Measurements from ENCODE around the gene POLN.

Gene POLN

DNA sequence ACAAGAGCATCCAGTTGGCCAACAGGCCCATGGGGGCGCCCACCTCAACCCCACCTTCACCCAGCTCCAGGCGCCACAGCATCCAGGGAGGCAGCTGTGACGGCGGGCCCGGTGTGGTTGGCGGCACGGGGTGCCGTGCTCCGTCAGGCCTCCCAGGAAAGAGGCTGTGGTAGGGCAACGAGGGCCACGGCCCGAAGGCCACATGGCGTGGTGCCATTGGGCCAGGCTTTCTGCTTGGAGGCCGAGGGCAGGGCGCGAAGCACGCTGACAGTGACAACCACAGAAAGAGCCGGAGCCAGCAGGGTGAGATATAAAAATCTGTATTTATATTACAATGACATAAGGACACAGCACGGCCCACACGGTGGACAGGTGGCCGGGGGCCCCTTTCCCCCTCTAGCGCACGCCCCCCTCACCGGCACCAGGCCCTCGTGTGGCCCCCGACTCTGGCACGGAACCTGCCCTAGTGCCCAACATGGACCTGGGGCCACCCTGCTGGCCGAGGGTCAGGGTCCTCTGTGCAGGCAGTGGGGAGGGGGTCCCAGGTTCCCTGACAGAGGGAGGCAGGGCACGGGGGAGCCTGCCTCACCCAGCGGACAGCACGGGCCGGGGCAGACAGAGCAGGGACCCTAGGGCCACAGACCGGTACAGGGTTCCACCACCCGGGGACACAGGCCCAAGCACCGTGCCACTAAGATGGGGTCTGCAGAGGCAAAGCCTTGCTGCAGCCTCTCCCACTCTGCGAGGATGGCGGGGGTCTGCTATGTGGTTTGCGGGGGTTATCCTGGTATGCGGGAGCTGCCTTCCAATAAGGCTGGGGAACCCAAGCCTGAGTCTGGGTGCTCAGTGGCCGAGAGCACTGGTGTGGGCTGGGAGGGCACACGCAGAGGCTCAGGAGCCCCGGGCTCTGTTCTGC is 5.5 kb upstream of the POLN start:
- DNase-seq (ENCODE audit: low spot score), result peak; percentile 10
- TF ChIP-seq, protein P1, sequence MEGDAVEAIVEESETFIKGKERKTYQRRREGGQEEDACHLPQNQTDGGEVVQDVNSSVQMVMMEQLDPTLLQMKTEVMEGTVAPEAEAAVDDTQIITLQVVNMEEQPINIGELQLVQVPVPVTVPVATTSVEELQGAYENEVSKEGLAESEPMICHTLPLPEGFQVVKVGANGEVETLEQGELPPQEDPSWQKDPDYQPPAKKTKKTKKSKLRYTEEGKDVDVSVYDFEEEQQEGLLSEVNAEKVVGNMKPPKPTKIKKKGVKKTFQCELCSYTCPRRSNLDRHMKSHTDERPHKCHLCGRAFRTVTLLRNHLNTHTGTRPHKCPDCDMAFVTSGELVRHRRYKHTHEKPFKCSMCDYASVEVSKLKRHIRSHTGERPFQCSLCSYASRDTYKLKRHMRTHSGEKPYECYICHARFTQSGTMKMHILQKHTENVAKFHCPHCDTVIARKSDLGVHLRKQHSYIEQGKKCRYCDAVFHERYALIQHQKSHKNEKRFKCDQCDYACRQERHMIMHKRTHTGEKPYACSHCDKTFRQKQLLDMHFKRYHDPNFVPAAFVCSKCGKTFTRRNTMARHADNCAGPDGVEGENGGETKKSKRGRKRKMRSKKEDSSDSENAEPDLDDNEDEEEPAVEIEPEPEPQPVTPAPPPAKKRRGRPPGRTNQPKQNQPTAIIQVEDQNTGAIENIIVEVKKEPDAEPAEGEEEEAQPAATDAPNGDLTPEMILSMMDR (IDR thresholded peaks at IDR 0.05; ENCODE audit: extremely low read depth, missing control alignments), result no peak

DNA sequence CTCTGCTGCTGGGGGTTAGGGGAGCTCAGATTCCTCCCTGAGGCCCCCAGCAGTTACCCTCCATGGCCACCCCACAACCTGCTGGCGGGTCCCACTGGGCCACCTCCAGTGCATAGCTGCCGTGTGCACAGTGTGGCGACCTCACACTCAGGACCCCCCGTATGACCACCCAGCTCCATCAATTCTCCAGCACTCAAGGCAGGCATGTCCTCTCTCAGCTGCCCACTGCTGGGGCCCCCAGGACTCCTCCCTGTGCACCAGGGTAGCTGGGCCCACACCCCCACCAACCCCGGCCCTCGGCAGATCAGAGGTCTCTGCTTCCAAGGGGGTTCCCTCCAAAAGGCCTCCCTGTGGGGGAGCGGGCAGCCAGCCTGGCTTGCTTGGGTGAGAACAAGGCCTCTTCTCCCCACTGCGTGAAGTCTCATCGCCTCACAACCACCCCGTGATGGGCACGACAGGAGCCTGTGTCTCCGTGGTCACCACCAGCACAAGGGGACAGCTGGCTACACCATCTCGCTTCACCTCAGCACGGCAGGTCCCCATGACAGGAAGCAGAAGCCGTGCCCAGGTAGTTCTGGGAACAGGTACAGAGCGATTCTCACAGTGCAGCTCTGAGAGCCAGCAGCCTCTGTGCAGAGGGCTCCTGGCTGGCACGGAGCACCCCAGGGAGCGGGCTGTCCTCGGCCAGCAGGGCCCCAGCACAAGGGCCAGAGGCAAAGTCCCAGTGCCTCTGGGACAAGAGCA is 4.6 kb upstream of the POLN start:
- peak; percentile 9 for DNase-seq (ENCODE audit: low spot score)
- TF ChIP-seq, protein P1 (IDR thresholded peaks at IDR 0.05; ENCODE audit: extremely low read depth, missing control alignments), result no peak

DNA sequence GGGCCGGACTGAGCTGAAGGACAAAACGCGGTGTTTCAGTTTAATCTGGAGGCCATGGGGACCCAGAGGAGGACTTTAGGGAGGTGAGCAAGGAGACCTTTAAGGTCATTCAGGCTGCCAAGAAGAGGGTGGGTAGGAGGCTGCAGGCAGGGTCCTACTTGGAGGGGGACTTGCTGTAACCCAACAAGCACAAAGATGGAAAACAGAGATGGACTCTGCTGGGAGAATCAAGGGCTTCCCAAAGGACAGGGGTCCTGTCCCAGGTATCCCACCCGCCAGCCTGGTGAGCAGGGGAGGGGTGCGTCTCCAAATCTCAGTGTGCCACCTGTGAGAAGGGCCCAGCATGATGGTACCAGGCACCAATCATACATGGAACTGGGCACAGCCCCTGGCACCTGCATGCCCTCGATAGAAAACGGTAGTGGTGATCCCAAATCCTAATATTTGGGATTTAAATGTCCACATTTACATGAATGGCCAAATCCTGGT is 3.9 kb upstream of the POLN start:
- TF ChIP-seq, protein P1 (IDR thresholded peaks at IDR 0.05; ENCODE audit: extremely low read depth, missing control alignments), result no peak
- peak; percentile 10 for DNase-seq (ENCODE audit: low spot score)

DNA sequence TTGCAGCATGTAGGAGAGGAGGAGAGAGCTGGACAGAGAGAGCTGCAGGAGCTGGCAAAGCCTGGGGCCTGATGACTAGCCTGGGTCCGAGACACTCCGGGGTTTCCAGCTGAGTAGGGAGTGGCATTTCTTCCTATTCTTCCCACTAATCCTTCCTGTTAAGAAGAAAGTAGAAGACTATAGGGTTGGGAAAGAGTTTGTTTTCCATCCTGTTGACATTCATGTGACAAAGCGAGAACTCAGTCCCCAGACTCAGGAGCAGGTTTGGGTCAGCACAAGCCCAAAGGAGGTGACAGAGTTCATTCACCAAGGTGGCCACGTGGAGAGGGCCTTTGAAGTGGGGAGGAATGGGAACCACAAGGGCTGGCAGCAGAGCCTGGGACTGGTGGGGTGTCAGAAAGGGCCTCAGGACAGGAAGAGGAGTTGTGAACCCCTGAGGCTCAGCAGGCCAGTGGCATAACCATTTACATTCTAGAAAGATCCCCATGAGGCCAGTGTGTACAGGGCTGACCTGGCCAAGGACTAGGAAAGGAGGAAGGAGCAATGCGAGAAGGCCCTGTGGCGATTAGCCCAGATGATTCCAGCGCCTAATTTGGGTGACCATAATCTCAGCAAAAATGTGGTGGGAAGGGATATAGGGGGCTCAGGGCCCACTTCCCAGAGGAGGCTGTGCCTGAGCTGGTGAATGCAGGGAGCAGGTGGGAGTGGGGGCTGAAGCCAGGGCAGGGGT is 3.3 kb upstream of the POLN start:
- DNase-seq (ENCODE audit: low spot score), result peak; percentile 10
- TF ChIP-seq, protein P1 (IDR thresholded peaks at IDR 0.05; ENCODE audit: extremely low read depth, missing control alignments), result no peak

DNA sequence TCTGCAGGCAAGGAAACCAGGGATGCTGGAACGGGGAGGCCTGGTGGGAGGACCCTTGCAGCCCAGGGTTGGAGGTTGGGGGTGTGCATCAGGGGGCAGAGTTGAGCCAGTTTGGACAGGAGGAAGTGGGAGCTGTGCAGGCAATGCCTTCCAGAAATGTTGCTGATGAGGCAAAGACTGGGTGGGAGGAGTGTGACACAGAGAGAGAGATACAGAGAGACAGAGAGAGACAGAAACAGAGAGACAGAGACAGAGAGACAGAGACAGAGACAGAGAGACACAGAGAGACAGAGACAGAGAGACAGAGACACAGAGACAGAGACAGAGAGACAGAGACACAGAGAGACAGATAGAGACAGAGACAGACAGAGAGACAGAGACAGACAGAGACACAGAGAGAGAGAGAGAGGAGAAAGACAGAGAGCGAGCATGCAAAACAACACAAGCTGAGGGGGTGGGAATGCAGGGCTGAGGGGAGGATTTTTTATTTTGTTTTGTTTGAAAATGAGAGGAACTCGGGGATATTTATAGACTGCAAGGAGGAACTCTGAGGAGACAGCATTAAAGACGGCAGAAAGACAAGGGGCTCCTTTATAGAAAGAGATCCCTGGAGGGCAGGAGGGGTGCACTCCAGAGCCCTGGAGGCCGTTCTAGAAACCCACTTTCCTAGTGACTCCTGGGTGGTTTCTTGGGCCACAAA is 1.9 kb upstream of the POLN start:
- DNase-seq (ENCODE audit: low spot score), result peak; percentile 57
- TF ChIP-seq, protein P1 (IDR thresholded peaks at IDR 0.05; ENCODE audit: extremely low read depth, missing control alignments), result peak; percentile 22

DNA sequence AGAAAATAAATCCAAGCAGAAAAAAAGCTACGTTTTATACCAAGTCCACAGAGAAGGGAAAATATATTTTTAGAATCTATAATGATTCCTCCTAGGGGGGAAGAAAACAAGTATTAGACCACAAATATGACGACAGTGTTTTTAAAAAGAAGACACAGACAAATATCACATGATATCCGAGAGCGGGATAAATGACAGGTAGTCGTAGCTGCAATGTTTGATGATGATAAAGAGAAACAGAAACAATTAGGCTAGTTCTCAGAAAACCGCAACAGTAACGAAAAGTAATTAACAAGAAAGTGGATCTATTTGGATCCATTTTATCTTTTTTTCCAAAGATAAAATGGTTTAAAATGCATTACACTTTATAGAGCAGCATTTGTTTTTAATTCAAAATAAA is 918 bp downstream of the POLN start:
- DNase-seq (ENCODE audit: low spot score), result peak; percentile 17
- TF ChIP-seq, protein P1 (IDR thresholded peaks at IDR 0.05; ENCODE audit: extremely low read depth, missing control alignments), result no peak
